ENCODE results near the gene ELL2.
"Not testable (repeated sequence)": the region's sequence is repeated elsewhere in the genome, so short reads cannot be mapped to it uniquely, and the experiment has no call there.

Gene ELL2

GRCh38 chr5:95907740-95908706 is 53.6 kb downstream of the ELL2 start:
- no peak for DNase-seq (ENCODE audit: low spot score)

GRCh38 chr5:95907067-95907705 is 54.5 kb downstream of the ELL2 start:
- no peak for DNase-seq (ENCODE audit: low spot score)

GRCh38 chr5:95906398-95906797 is 55.3 kb downstream of the ELL2 start:
- DNase-seq (ENCODE audit: low spot score): not testable (repeated sequence)

GRCh38 chr5:95904827-95905226 is 56.8 kb downstream of the ELL2 start:
- no peak for DNase-seq (ENCODE audit: low spot score)

GRCh38 chr5:95903838-95904237 is 57.8 kb downstream of the ELL2 start:
- no peak for DNase-seq (ENCODE audit: low spot score)

GRCh38 chr5:95901676-95902627 is 59.7 kb downstream of the ELL2 start:
- no peak for DNase-seq (ENCODE audit: low spot score)

GRCh38 chr5:95900383-95900958 is 61.2 kb downstream of the ELL2 start:
- DNase-seq (ENCODE audit: low spot score): no peak

GRCh38 chr5:95899829-95900228 is 61.8 kb downstream of the ELL2 start:
- no peak for DNase-seq (ENCODE audit: low spot score)

GRCh38 chr5:95899006-95899405 is 62.6 kb downstream of the ELL2 start:
- no peak for DNase-seq (ENCODE audit: low spot score)

GRCh38 chr5:95895771-95896170 is 65.9 kb downstream of the ELL2 start:
- no peak for DNase-seq (ENCODE audit: low spot score)

- DNase-seq (ENCODE audit: low spot score): no peak
These were observed 66.4 kb downstream of the ELL2 start for GRCh38 chr5:95895251-95895650.

- DNase-seq (ENCODE audit: low spot score): peak; percentile 31
These were observed 68.8 kb downstream of the ELL2 start for GRCh38 chr5:95892784-95893354.

GRCh38 chr5:95891499-95891898 is 70.2 kb downstream of the ELL2 start:
- DNase-seq (ENCODE audit: low spot score): no peak

GRCh38 chr5:95889076-95889475 is 72.6 kb downstream of the ELL2 start:
- DNase-seq (ENCODE audit: low spot score): no peak

- DNase-seq (ENCODE audit: low spot score): no peak
These were observed 73.7 kb downstream of the ELL2 start for GRCh38 chr5:95887977-95888376.

GRCh38 chr5:95886340-95887044 is 75.2 kb downstream of the ELL2 start:
- DNase-seq (ENCODE audit: low spot score): no peak

GRCh38 chr5:95884511-95884910 is 77.1 kb downstream of the ELL2 start:
- DNase-seq (ENCODE audit: low spot score): no peak

- no peak for DNase-seq (ENCODE audit: low spot score)
These were observed 77.7 kb downstream of the ELL2 start for GRCh38 chr5:95884017-95884325.

GRCh38 chr5:95883185-95884016 is 78.2 kb downstream of the ELL2 start:
- no peak for DNase-seq (ENCODE audit: low spot score)

- no peak for DNase-seq (ENCODE audit: low spot score)
These were observed 79.8 kb downstream of the ELL2 start for GRCh38 chr5:95881833-95882232.

Data from HuH-7 (cell line).